Ishikawa (cell line): ENCODE data around the gene ASB7.

Experiments used
- CEBPB ChIP-seq: IDR thresholded peaks from 2 replicates; pipeline ENCODE4 v1.6.1; 2012
- CREB1 ChIP-seq: IDR thresholded peaks from 2 replicates; pipeline ENCODE4 v1.6.1; 2012; ENCODE audit warnings: low read depth
- EGR1 ChIP-seq: IDR thresholded peaks from 2 replicates; pipeline ENCODE4 v1.6.1; 2012
- EP300 ChIP-seq: IDR thresholded peaks from 2 replicates; pipeline ENCODE4 v1.6.1; 2012; ENCODE audit warnings: borderline replicate concordance
- FOXM1 ChIP-seq: IDR thresholded peaks from 2 replicates; pipeline ENCODE4 v1.6.1; 2012; ENCODE audit warnings: low read depth, borderline replicate concordance
- MAX ChIP-seq: IDR thresholded peaks from 2 replicates; pipeline ENCODE4 v1.6.1; 2012
- NFIC ChIP-seq: IDR thresholded peaks from 2 replicates; pipeline ENCODE4 v1.6.1; 2012
- RAD21 ChIP-seq: IDR thresholded peaks from 2 replicates; pipeline ENCODE4 v1.6.1; 2012; ENCODE audit warnings: low read depth
- TAF1 ChIP-seq: IDR thresholded peaks from 2 replicates; pipeline ENCODE4 v1.6.1; 2012; ENCODE audit warnings: low read depth, mild to moderate bottlenecking
- TCF12 ChIP-seq: IDR thresholded peaks from 2 replicates; pipeline ENCODE4 v1.6.1; 2012; ENCODE audit warnings: low read depth
- TEAD4 ChIP-seq: IDR thresholded peaks from 2 replicates; pipeline ENCODE4 v1.6.1; 2012
- YY1 ChIP-seq: IDR thresholded peaks from 2 replicates; pipeline ENCODE4 v1.6.1; 2012; ENCODE audit warnings: low read depth
- ZBTB7A ChIP-seq: IDR thresholded peaks from 2 replicates; pipeline ENCODE4 v1.6.1; 2012; ENCODE audit warnings: low read depth
- TF ChIP-seq, protein P1 (sequence below): IDR thresholded peaks from 2 replicates; pipeline ENCODE4 v1.6.1; 2012
- TF ChIP-seq, protein P2 (sequence below): IDR thresholded peaks from 2 replicates; pipeline ENCODE4 v1.6.1; 2012; ENCODE audit warnings: low read depth, mild to moderate bottlenecking

ASB7 gene

GRCh38 chr15:100642213-100642949 lies 40.0 kb downstream of the ASB7 start:
- no peak for TF ChIP-seq NFIC
- no peak for TF ChIP-seq CREB1
- no peak for TF ChIP-seq RAD21
- TF ChIP-seq CEBPB: no peak
- no peak for TF ChIP-seq MAX
- no peak for TF ChIP-seq EGR1
- TF ChIP-seq TEAD4: no peak
- TF ChIP-seq EP300: no peak
- TF ChIP-seq, protein P1, sequence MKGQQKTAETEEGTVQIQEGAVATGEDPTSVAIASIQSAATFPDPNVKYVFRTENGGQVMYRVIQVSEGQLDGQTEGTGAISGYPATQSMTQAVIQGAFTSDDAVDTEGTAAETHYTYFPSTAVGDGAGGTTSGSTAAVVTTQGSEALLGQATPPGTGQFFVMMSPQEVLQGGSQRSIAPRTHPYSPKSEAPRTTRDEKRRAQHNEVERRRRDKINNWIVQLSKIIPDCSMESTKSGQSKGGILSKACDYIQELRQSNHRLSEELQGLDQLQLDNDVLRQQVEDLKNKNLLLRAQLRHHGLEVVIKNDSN: no peak
- TF ChIP-seq TCF12: no peak
- TF ChIP-seq YY1: no peak
- no peak for TF ChIP-seq TAF1
- TF ChIP-seq, protein P2, sequence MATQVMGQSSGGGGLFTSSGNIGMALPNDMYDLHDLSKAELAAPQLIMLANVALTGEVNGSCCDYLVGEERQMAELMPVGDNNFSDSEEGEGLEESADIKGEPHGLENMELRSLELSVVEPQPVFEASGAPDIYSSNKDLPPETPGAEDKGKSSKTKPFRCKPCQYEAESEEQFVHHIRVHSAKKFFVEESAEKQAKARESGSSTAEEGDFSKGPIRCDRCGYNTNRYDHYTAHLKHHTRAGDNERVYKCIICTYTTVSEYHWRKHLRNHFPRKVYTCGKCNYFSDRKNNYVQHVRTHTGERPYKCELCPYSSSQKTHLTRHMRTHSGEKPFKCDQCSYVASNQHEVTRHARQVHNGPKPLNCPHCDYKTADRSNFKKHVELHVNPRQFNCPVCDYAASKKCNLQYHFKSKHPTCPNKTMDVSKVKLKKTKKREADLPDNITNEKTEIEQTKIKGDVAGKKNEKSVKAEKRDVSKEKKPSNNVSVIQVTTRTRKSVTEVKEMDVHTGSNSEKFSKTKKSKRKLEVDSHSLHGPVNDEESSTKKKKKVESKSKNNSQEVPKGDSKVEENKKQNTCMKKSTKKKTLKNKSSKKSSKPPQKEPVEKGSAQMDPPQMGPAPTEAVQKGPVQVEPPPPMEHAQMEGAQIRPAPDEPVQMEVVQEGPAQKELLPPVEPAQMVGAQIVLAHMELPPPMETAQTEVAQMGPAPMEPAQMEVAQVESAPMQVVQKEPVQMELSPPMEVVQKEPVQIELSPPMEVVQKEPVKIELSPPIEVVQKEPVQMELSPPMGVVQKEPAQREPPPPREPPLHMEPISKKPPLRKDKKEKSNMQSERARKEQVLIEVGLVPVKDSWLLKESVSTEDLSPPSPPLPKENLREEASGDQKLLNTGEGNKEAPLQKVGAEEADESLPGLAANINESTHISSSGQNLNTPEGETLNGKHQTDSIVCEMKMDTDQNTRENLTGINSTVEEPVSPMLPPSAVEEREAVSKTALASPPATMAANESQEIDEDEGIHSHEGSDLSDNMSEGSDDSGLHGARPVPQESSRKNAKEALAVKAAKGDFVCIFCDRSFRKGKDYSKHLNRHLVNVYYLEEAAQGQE: no peak

DNA sequence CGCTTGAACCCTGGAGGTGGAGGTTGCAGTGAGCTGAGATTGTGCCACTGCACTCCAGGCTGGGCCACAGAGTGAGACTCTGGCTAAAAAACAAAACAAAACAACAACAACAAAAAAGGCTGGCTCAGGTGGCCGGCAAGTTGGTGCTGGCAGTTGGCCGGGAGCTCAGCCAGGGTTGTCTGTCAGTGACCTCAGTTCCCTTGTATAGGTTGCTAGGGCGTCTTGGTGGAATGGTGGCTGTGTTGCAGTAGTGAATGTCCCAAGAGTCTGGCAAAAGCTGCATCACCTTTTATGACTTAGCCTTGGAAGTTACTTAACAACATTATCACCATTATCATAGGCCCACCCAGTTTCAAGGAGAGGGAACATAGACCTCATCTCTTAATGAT lies 40.6 kb downstream of the ASB7 start:
- TF ChIP-seq, protein P1: no peak
- TF ChIP-seq TAF1 (no peak), MAX (no peak), FOXM1 (no peak), YY1 (no peak), ZBTB7A (no peak), RAD21 (no peak), CEBPB (no peak), EGR1 (no peak), EP300 (no peak), CREB1 (no peak), TEAD4 (no peak)
- TF ChIP-seq, protein P2: no peak

DNA sequence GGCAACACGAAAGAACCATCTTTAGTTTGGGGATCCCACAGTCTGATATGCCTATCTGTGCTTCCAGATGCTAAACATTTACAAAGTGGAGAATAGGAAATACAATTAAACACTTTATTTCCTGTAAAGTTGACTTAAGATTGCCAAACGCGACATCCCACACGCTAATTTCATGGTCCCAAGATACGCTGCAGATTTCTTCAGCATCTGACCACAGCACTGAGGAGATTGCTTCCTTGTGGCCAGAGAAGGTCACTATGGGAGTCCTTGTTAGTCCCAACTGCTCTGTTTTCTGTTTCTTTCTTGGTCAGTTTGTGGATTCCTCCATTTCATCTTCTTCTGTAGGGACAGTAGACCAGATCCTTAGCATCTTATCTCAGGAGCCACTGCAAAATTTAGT lies 43.3 kb downstream of the ASB7 start:
- no peak for TF ChIP-seq ZBTB7A
- TF ChIP-seq MAX: no peak
- no peak for TF ChIP-seq FOXM1
- TF ChIP-seq, protein P2: no peak
- no peak for TF ChIP-seq TAF1
- no peak for TF ChIP-seq YY1
- no peak for TF ChIP-seq CREB1
- no peak for TF ChIP-seq CEBPB
- TF ChIP-seq, protein P1: no peak
- TF ChIP-seq EGR1: no peak
- no peak for TF ChIP-seq NFIC
- TF ChIP-seq TCF12: no peak
- no peak for TF ChIP-seq EP300
- TF ChIP-seq RAD21: no peak
- TF ChIP-seq TEAD4: no peak
